Vagina (tissue), 2 donors: Measurements from ENCODE around the gene MEG3. TPM values are rescaled to one million over a fixed set of nuclear protein-coding genes. Genes with fewer than 3 reads are reported as not detected.

Experiments
- DNase-seq, 2 donors: peaks; one replicate each; pipeline ENCODE4 v3.0.0-alpha.2; 2017; ENCODE audit errors: extremely low spot score in 2 of 2
- H3K27ac ChIP-seq: fragments of 200-600 bp; sonication (generic); one replicate; pipeline ENCODE4 v1.5.1; 2019
- H3K27me3 ChIP-seq: fragments of 200-600 bp; sonication (generic); one replicate; pipeline ENCODE4 v1.5.1; 2019
- H3K36me3 ChIP-seq, 2 donors: fragments of 200-600 bp; sonication (generic); one replicate each; pipeline ENCODE4 v1.5.1; 2017 to 2019
- H3K4me1 ChIP-seq: fragments of 200-600 bp; sonication (generic); one replicate; pipeline ENCODE4 v1.5.1; 2019
- H3K4me3 ChIP-seq, 2 donors: fragments of 200-600 bp; sonication (generic); 1 replicate in 1 of 2; 2 replicates in 1 of 2; pipeline ENCODE4 v1.5.1; 2016 to 2019
- H3K9me3 ChIP-seq: fragments of 200-600 bp; sonication (generic); one replicate; pipeline ENCODE4 v1.5.1; 2019
- POLR2A ChIP-seq, 2 donors: fragments of 450-650 bp; IDR thresholded peaks; one replicate each; pipeline ENCODE4 v1.6.1; 2017; ENCODE audit warnings: antibody characterized with exemption in 2 of 2, mild to moderate bottlenecking in 2 of 2, moderate library complexity in 2 of 2
- POLR2AphosphoS5 ChIP-seq, 2 donors: sonication (generic); formaldehyde crosslinking; IDR thresholded peaks; one replicate each; pipeline ENCODE4 v1.9.0; 2017; ENCODE audit warnings: antibody characterized with exemption in 2 of 2, mild to moderate bottlenecking in 2 of 2, low read depth in 1 of 2; ENCODE audit not compliant: insufficient read depth in 1 of 2
- intact Hi-C: fragments of 100-400 bp; cut with DNase I; formaldehyde crosslinking; loops from one replicate; pipeline ENCODE4 v1.15.1; 2023
- total RNA-seq: library from RNA; depleted of rRNA; stranded (reverse); fragments of >200 nt; gene quantifications from one replicate; pipeline ENCODE4 v1.2.3, GENCODE V29; 2016
- TF ChIP-seq, protein P1 (sequence below), 3 experiments: fragments of 450-650 bp in 2 of 3; fragments of 200-600 bp in 1 of 3; sonication (generic) in 1 of 3; IDR thresholded peaks; one replicate each; pipeline ENCODE4 v1.5.1; 2017 to 2019; ENCODE audit warnings: antibody characterized with exemption in 3 of 3, mild to moderate bottlenecking in 2 of 3, moderate library complexity in 2 of 3

The MEG3 gene
- total RNA-seq, 1 donor from 2014 or later: 126 TPM

DNA sequence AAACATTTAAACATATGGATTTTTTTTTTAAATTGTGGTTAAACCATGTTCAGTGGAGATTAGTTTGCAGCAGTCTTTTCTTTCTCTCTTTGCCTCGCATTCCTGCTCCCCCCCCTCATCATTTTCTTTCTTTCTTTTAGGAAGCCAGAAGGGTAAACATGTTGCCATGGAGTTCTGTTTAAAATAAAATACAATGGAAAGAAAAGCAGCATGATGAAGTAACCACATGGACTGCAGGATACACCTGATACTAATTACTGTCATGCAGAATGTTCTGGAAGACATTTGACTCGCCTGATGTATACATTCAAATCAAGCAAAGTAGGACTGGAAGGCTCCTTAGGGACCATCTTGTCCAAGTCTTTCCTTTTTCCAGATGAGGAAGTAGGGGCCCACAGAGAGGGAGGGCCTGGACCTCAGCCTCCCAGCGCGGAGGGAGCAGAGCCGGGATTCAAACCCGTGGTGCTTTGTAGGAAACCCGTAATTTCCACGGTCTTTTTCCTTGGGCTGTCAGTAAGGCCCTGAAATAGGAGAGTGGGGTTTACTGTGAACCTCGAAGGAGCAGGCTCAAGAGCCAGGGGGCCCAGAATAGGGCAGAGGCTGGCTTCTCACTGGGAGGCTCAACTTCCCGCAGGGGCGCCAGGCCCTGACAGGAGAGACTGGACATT, 2.4 kb upstream of the MEG3 start:
- TF ChIP-seq, protein P1, sequence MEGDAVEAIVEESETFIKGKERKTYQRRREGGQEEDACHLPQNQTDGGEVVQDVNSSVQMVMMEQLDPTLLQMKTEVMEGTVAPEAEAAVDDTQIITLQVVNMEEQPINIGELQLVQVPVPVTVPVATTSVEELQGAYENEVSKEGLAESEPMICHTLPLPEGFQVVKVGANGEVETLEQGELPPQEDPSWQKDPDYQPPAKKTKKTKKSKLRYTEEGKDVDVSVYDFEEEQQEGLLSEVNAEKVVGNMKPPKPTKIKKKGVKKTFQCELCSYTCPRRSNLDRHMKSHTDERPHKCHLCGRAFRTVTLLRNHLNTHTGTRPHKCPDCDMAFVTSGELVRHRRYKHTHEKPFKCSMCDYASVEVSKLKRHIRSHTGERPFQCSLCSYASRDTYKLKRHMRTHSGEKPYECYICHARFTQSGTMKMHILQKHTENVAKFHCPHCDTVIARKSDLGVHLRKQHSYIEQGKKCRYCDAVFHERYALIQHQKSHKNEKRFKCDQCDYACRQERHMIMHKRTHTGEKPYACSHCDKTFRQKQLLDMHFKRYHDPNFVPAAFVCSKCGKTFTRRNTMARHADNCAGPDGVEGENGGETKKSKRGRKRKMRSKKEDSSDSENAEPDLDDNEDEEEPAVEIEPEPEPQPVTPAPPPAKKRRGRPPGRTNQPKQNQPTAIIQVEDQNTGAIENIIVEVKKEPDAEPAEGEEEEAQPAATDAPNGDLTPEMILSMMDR (IDR thresholded peaks at IDR 0.05): no peak
- TF ChIP-seq POLR2A (IDR thresholded peaks at IDR 0.05) (no peak), POLR2AphosphoS5 (IDR thresholded peaks at IDR 0.05; ENCODE audit: insufficient read depth in 1 of 2, low read depth in 1 of 2) (no peak)
- Histone ChIP-seq H3K27me3 (no peaks in the 10 kb centered on the region), H3K36me3 (no peaks in the 10 kb centered on the region), H3K4me3 (no peak overlapping the region), H3K4me1 (peaks cover 4% of the 10 kb centered on the region), H3K27ac (no peak overlapping the region), H3K9me3 (no peaks in the 10 kb centered on the region)
- DNase-seq: no peak
- intact Hi-C loops: no loop called here

DNA sequence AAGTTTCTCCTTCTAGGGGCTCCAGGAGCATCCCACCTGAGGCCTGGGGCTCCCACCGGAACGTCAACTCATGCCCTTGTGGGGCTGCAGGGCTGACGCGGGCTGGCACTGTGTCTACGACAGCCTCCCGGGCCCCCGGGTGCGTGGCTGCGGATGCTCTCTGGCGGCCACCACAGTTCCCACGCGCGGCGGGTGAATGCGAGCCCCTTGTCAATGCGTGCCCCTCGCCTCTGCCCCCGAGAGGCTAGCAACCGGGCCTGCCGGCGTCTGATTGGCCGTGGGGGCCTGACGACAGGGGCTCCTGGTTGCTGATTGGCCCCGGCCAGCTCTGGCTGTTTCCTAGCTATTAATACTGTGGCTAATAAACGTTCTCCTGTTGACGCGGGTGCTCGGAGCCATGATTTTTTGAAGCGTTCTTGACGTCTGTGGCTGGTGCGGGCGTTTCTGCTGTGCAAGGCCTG, 1.8 kb upstream of the MEG3 start:
- Histone ChIP-seq H3K27me3 (no peaks in the 10 kb centered on the region), H3K4me3 (no peak overlapping the region), H3K36me3 (no peaks in the 10 kb centered on the region), H3K4me1 (peaks cover 4% of the 10 kb centered on the region), H3K27ac (no peak overlapping the region), H3K9me3 (no peaks in the 10 kb centered on the region)
- TF ChIP-seq, protein P1 (IDR thresholded peaks at IDR 0.05): no peak
- intact Hi-C loops: no loop called here
- DNase-seq: no peak

DNA sequence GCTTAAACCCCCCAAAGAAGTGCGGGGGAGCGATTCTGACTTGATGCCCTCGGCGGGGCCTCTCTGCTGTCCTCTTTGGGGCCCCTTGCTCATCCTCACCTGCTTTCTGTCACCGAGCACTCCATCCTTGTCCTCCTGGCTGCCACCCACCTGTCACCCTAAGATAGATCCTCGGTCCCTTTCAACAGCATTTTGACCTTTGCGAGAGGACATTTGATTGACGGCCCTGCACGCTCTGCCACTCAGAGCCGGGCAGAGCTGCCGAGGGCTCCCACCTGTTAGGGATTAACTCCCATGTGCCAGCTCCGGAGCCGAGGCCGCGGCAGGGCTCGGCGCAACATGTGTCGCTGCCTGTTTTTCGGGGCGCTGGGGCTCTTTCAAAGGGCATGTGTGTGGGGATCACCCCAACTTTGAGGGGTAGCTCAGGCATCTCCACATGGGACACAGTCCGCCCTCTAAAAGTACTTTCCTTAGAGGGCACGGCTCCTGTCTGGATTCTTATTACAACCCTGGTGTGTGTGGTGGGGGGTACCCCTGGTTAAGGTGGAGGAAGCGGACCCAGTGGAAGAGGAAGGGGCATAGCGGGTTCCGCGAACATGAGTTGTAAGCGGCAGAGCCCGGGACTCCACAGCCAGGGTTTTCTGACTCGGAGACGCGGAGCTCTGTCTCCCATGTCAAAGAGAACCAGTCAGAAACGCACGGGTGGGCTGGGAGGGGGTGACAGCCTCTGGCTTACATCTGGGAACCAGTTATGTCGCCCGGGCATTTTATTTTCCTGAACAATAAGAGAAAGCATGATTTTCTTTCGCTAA, 811 bp upstream of the MEG3 start:
- no peaks in the 10 kb centered on the region for H3K36me3 ChIP-seq
- H3K9me3 ChIP-seq: no peaks in the 10 kb centered on the region
- TF ChIP-seq POLR2A (IDR thresholded peaks at IDR 0.05) (no peak), POLR2AphosphoS5 (IDR thresholded peaks at IDR 0.05; ENCODE audit: insufficient read depth in 1 of 2, low read depth in 1 of 2) (no peak)
- TF ChIP-seq, protein P1 (IDR thresholded peaks at IDR 0.05): no peak
- H3K4me3 ChIP-seq: peak overlapping the region; percentile 43 to 46
- intact Hi-C loops: no loop called here
- H3K27me3 ChIP-seq: no peaks in the 10 kb centered on the region
- H3K4me1 ChIP-seq: peaks cover 4% of the 10 kb centered on the region
- peak overlapping the region; percentile 79 for H3K27ac ChIP-seq
- DNase-seq: no peak

DNA sequence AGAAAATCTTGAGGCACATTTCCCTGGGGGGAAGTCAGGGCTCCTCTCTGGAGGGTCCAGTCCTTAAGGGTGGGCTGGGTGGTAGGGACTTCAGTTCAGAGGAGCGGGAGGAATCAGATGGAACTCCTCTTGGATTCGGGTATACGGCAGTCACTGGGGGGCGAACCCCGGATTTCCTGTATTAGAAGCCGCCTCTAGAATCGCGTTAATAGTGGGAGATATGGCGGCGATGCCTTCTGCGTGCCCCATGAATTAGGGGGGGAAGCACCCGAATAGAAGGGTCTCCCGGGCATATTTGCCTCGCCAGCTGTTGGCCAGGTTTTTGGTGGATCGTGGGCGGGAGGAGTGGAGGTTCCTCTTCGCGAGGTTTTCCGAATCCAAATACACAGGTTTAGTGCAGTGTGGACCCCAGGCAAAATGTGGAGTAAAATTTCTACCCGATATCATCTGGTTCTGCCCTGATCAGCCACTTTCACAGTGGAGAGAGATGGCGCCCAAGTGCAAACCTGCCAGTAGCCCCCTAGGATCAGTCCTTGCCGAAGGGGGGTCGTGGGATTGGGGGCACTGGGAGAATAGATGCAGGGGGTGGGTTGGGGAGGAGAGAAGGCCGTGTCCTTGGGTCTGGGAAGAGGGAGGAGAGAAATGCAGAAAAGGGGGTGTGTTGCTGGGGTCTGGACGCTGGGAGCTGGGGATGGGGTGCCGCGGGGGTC, 628 bp downstream of the MEG3 start:
- TF ChIP-seq, protein P1 (IDR thresholded peaks at IDR 0.05): no peak
- TF ChIP-seq POLR2A (IDR thresholded peaks at IDR 0.05) (no peak), POLR2AphosphoS5 (IDR thresholded peaks at IDR 0.05; ENCODE audit: insufficient read depth in 1 of 2, low read depth in 1 of 2) (no peak)
- Histone ChIP-seq H3K9me3 (no peaks in the 10 kb centered on the region), H3K27ac (peak overlapping the region; percentile 79), H3K4me1 (peaks cover 4% of the 10 kb centered on the region), H3K4me3 (peak overlapping the region; percentile 43 to 46), H3K27me3 (no peaks in the 10 kb centered on the region), H3K36me3 (no peaks in the 10 kb centered on the region)
- no peak for DNase-seq
- intact Hi-C loops: no loop called here
